HepG2 (cell line): ENCODE measurements around the gene ZNF23. TPM values are rescaled to one million over a fixed set of nuclear protein-coding genes. Genes with fewer than 3 reads are reported as not detected.
A peak's percentile ranks its signal among the peaks of the same experiment; 100 is the strongest.

Experiments used
- ARID2 ChIP-seq: sonication (generic); formaldehyde crosslinking; IDR thresholded peaks from 2 replicates; pipeline ENCODE4 v1.8.1; 2022; ENCODE audit warnings: mild to moderate bottlenecking, missing genetic modification reagents, borderline replicate concordance
- CHD2 ChIP-seq: IDR thresholded peaks from 2 replicates; pipeline ENCODE4 v1.6.1; 2011; ENCODE audit warnings: low read depth, low read length, improper control_type of control experiment
- DMAP1 ChIP-seq: IDR thresholded peaks from 2 replicates; pipeline ENCODE4 v1.6.1; 2016
- ESRRA ChIP-seq: sonication (generic); formaldehyde crosslinking; IDR thresholded peaks from 2 replicates; pipeline ENCODE4 v1.5.1; 2020; ENCODE audit warnings: mild to moderate bottlenecking, low read depth, missing genetic modification reagents
- HMGA1 ChIP-seq: sonication (generic); formaldehyde crosslinking; conservative IDR thresholded peaks from 2 replicates; pipeline ENCODE4 v1.4.0; 2020; ENCODE audit warnings: missing genetic modification reagents
- PLSCR1 ChIP-seq: sonication (generic); formaldehyde crosslinking; IDR thresholded peaks from 2 replicates; pipeline ENCODE4 v1.5.0; 2020; ENCODE audit warnings: missing genetic modification reagents, mild to moderate bottlenecking, borderline replicate concordance
- SIX1 ChIP-seq: sonication (generic); formaldehyde crosslinking; IDR thresholded peaks from 2 replicates; pipeline ENCODE4 v1.4.0; 2020; ENCODE audit warnings: missing genetic modification reagents, borderline replicate concordance
- TBX3 ChIP-seq: fragments of 450-650 bp; IDR thresholded peaks from 2 replicates; pipeline ENCODE4 v1.6.1; 2017; ENCODE audit warnings: antibody characterized with exemption, mild to moderate bottlenecking, inconsistent platforms, borderline replicate concordance
- YEATS4 ChIP-seq: sonication (generic); formaldehyde crosslinking; IDR thresholded peaks from 2 replicates; pipeline ENCODE4 v1.4.0; 2020; ENCODE audit warnings: missing genetic modification reagents, borderline replicate concordance
- ZKSCAN1 ChIP-seq: fragments of 150-350 bp; IDR thresholded peaks from 2 replicates; pipeline ENCODE4 v1.6.1; 2014; ENCODE audit warnings: low read length
- ZNF569 ChIP-seq: sonication (generic); formaldehyde crosslinking; IDR thresholded peaks from 2 replicates; pipeline ENCODE4 v1.5.0; 2020; ENCODE audit warnings: mild to moderate bottlenecking, missing genetic modification reagents, moderate library complexity, borderline replicate concordance
- ZNF746 ChIP-seq: sonication (generic); formaldehyde crosslinking; IDR thresholded peaks from 2 replicates; pipeline ENCODE4 v1.8.0; 2022; ENCODE audit warnings: mild to moderate bottlenecking, missing genetic modification reagents
- ZNF839 ChIP-seq: sonication (generic); formaldehyde crosslinking; IDR thresholded peaks from 2 replicates; pipeline ENCODE4 v1.4.0; 2020; ENCODE audit warnings: missing genetic modification reagents, mild to moderate bottlenecking, borderline replicate concordance
- polyA plus RNA-seq, 8 experiments: library from polyadenylated mRNA; depleted of rRNA in 3 of 8; stranded (reverse) in 7 of 8; unstranded in 1 of 8; fragments of >200 nt; fragmentation: Illumina TruSeq in 4 of 8; extraction: Trizol in 4 of 8; gene quantifications; 2 replicates each; pipeline versions ENCODE4 v1.2.1 to v1.2.3, GENCODE V29; 2011 to 2016; ENCODE audit warnings: low read depth in 4 of 8, missing spikeins in 1 of 8, mixed read lengths in 1 of 8; ENCODE audit not compliant: insufficient read depth in 1 of 8
- total RNA-seq, 5 experiments: library from RNA; depleted of rRNA; stranded (reverse); fragments of >200 nt; fragmentation: Illumina TruSeq; extraction: Trizol; gene quantifications; 2 replicates each; pipeline ENCODE4 v1.2.3, GENCODE V29; 2016; ENCODE audit warnings: low read depth in 1 of 5
- TF ChIP-seq, protein P1 (sequence below): sonication (generic); formaldehyde crosslinking; IDR thresholded peaks from 2 replicates; pipeline ENCODE4 v1.8.1; 2022; ENCODE audit warnings: low read depth, mild to moderate bottlenecking, missing genetic modification reagents
- TF ChIP-seq, protein P2 (sequence below): sonication (generic); formaldehyde crosslinking; IDR thresholded peaks from 2 replicates; pipeline ENCODE4 v1.5.1; 2020; ENCODE audit warnings: mild to moderate bottlenecking, missing genetic modification reagents, moderate library complexity
- TF ChIP-seq, protein P3 (sequence below): sonication (generic); formaldehyde crosslinking; IDR thresholded peaks from 2 replicates; pipeline ENCODE4 v1.8.1; 2023; ENCODE audit warnings: mild to moderate bottlenecking, missing genetic modification reagents
- TF ChIP-seq, protein P4 (sequence below): IDR thresholded peaks from 2 replicates; pipeline ENCODE4 v1.6.1; 2012; ENCODE audit warnings: low read depth, low read length, improper control_type of control experiment

ZNF23 gene
- total and polyA plus RNA-seq, 2 of the 13 experiments (the other 11 are each of a cell fraction or from before 2014, with no cell fraction given) = 8.6 to 12.2 TPM

- no peak for TF ChIP-seq ZNF569
- TF ChIP-seq, protein P1, sequence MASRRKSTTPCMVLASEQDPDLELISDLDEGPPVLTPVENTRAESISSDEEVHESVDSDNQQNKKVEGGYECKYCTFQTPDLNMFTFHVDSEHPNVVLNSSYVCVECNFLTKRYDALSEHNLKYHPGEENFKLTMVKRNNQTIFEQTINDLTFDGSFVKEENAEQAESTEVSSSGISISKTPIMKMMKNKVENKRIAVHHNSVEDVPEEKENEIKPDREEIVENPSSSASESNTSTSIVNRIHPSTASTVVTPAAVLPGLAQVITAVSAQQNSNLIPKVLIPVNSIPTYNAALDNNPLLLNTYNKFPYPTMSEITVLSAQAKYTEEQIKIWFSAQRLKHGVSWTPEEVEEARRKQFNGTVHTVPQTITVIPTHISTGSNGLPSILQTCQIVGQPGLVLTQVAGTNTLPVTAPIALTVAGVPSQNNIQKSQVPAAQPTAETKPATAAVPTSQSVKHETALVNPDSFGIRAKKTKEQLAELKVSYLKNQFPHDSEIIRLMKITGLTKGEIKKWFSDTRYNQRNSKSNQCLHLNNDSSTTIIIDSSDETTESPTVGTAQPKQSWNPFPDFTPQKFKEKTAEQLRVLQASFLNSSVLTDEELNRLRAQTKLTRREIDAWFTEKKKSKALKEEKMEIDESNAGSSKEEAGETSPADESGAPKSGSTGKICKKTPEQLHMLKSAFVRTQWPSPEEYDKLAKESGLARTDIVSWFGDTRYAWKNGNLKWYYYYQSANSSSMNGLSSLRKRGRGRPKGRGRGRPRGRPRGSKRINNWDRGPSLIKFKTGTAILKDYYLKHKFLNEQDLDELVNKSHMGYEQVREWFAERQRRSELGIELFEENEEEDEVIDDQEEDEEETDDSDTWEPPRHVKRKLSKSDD (CRISPR knock-in tag) = peak; percentile 92
- TF ChIP-seq CHD2 = no peak
- TF ChIP-seq ZNF839 (CRISPR knock-in tag) = peak; percentile 91; the same call in 1 of the 2 replicates
- no peak for TF ChIP-seq SIX1 (CRISPR knock-in tag)
- no peak for TF ChIP-seq ZNF746 (CRISPR knock-in tag)
- no peak for TF ChIP-seq ARID2 (CRISPR knock-in tag)
- TF ChIP-seq, protein P2, sequence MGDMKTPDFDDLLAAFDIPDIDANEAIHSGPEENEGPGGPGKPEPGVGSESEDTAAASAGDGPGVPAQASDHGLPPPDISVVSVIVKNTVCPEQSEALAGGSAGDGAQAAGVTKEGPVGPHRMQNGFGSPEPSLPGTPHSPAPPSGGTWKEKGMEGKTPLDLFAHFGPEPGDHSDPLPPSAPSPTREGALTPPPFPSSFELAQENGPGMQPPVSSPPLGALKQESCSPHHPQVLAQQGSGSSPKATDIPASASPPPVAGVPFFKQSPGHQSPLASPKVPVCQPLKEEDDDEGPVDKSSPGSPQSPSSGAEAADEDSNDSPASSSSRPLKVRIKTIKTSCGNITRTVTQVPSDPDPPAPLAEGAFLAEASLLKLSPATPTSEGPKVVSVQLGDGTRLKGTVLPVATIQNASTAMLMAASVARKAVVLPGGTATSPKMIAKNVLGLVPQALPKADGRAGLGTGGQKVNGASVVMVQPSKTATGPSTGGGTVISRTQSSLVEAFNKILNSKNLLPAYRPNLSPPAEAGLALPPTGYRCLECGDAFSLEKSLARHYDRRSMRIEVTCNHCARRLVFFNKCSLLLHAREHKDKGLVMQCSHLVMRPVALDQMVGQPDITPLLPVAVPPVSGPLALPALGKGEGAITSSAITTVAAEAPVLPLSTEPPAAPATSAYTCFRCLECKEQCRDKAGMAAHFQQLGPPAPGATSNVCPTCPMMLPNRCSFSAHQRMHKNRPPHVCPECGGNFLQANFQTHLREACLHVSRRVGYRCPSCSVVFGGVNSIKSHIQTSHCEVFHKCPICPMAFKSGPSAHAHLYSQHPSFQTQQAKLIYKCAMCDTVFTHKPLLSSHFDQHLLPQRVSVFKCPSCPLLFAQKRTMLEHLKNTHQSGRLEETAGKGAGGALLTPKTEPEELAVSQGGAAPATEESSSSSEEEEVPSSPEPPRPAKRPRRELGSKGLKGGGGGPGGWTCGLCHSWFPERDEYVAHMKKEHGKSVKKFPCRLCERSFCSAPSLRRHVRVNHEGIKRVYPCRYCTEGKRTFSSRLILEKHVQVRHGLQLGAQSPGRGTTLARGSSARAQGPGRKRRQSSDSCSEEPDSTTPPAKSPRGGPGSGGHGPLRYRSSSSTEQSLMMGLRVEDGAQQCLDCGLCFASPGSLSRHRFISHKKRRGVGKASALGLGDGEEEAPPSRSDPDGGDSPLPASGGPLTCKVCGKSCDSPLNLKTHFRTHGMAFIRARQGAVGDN = peak; percentile 93
- no peak for TF ChIP-seq ESRRA
- TF ChIP-seq, protein P3, sequence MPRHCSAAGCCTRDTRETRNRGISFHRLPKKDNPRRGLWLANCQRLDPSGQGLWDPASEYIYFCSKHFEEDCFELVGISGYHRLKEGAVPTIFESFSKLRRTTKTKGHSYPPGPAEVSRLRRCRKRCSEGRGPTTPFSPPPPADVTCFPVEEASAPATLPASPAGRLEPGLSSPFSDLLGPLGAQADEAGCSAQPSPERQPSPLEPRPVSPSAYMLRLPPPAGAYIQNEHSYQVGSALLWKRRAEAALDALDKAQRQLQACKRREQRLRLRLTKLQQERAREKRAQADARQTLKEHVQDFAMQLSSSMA (CRISPR knock-in tag) = peak; percentile 66; the same call in 1 of the 2 replicates
- TF ChIP-seq, protein P4, sequence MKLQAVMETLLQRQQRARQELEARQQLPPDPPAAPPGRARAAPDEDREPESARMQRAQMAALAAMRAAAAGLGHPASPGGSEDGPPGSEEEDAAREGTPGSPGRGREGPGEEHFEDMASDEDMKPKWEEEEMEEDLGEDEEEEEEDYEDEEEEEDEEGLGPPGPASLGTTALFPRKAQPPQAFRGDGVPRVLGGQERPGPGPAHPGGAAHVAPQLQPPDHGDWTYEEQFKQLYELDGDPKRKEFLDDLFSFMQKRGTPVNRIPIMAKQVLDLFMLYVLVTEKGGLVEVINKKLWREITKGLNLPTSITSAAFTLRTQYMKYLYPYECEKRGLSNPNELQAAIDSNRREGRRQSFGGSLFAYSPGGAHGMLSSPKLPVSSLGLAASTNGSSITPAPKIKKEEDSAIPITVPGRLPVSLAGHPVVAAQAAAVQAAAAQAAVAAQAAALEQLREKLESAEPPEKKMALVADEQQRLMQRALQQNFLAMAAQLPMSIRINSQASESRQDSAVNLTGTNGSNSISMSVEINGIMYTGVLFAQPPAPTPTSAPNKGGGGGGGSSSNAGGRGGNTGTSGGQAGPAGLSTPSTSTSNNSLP = no peak; the same call in 1 of the 2 replicates
- TF ChIP-seq PLSCR1 (CRISPR knock-in tag) = no peak
- peak; percentile 84; the same call in 1 of the 2 replicates for TF ChIP-seq YEATS4 (CRISPR knock-in tag)
- TF ChIP-seq TBX3 = peak; percentile 47; the same call in 1 of the 2 replicates
- TF ChIP-seq DMAP1 (CRISPR knock-in tag) = peak; percentile 56
- no peak for TF ChIP-seq HMGA1
- TF ChIP-seq ZKSCAN1 = no peak
These were observed 22.2 kb upstream of the ZNF23 start (continued) for GRCh38 chr16:71484006-71484893.
